ENCODE results near the gene ACP1.

ACP1 gene

GRCh38 chr2:231521-232185 lies 33.1 kb upstream of the ACP1 start:
- no peak overlapping the region for H3K4me3 ChIP-seq (ENCODE audit: low read depth, low read length)
- TF ChIP-seq CTCF (IDR thresholded peaks at IDR 0.05; ENCODE audit: low read depth, low read length) = no peak

GRCh38 chr2:233030-233429 lies 31.7 kb upstream of the ACP1 start:
- TF ChIP-seq CTCF (IDR thresholded peaks at IDR 0.05; ENCODE audit: low read depth, low read length) = no peak
- no peak overlapping the region for H3K4me3 ChIP-seq (ENCODE audit: low read depth, low read length)

DNA sequence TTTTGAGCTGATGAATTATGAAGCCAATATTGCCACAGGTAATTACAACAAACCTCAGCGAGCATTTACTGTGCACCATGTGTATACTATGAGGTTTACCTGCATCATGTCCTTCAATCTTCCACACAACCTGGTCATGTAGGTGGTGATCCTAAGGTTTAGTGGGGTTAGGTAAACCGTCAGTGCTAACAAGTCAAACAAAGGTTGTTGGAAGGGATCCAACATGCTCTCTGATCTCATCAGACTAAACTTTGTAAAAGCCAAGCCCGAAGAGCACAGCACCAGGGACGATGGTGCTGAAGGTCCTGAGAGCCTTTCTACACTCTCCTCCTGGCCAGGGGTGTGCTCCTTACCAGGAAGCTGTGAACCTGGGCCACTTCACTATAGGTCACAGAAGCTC lies 30.3 kb upstream of the ACP1 start:
- no peak for TF ChIP-seq CTCF (IDR thresholded peaks at IDR 0.05; ENCODE audit: low read depth, low read length)
- no peak overlapping the region for H3K4me3 ChIP-seq (ENCODE audit: low read depth, low read length)

DNA sequence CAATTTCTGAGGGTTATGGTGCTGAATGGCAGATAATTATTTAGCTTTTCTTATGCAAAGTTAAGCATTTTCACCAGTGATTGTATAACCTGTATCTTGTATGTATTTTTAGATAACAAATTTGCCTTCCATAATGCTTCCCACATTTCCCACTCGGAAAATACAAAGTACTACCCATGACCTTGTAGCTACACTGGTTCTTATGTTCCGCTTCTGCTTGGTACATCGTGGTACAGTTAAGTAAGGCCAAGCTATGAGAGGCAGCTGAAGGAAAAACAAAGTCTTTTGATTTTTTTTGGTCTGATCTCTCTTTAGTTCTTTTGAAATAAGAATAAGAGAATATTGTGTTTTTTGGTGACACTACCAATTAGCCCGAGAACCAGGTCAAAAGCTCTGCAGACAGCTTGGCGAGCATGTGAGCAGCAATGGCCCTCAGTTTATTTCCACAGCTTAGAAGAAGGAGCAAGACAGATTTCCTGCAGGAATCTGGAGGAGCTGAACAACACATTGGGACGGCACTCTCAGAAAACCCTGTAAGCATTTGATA lies 27.7 kb upstream of the ACP1 start:
- no peak for TF ChIP-seq CTCF (IDR thresholded peaks at IDR 0.05; ENCODE audit: low read depth, low read length)
- no peak overlapping the region for H3K4me3 ChIP-seq (ENCODE audit: low read depth, low read length)

- no peak for TF ChIP-seq CTCF (IDR thresholded peaks at IDR 0.05; ENCODE audit: low read depth, low read length)
- H3K4me3 ChIP-seq (ENCODE audit: low read depth, low read length) = no peak overlapping the region
Measured at GRCh38 chr2:237878-238277, 26.9 kb upstream of the ACP1 start.

DNA sequence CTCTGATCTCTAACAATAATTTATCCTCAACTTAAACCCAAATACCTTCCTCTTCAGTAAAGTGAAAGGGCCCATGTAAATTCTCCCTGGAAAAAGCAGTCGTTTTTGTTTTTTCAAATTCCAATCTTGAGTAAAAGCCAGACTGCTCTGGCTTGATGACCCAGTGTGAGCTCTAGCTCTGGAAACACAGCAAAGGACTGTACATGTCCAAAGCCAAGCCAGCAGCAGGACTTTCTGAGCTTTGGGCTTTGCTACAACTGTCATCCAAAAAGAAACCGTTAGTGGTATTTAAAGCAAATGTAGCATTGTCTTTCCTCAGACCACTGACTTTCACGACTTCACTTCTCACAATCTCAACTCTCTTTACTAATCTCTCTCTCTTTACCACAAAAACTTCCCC lies 26.3 kb upstream of the ACP1 start:
- no peak for TF ChIP-seq CTCF (IDR thresholded peaks at IDR 0.05; ENCODE audit: low read depth, low read length)
- no peak overlapping the region for H3K4me3 ChIP-seq (ENCODE audit: low read depth, low read length)

DNA sequence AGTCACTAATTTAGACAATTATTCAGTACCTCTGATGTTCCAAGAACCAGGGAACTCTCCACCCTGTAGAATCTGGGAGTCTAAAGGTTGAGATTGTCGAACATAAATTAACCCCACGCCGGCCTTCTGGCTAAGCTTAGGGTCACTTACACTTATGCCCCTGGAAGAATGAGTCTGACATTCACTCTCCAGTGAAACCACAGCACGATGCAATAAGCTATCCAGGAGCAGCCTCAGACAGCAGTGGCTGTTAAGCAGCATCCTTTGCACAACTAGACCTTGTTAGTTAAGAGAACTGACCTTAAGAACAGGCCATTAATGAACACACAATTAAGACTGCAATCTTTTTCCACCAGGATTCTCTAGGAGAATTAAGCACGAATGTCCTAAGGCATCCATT lies 25.9 kb upstream of the ACP1 start:
- no peak for TF ChIP-seq CTCF (IDR thresholded peaks at IDR 0.05; ENCODE audit: low read depth, low read length)
- no peak overlapping the region for H3K4me3 ChIP-seq (ENCODE audit: low read depth, low read length)

Measured in WI38 (cell line).